Lower lobe of right lung (tissue), 2 donors: Measurements from ENCODE around the gene MACO1. TPM values are rescaled to one million over a fixed set of nuclear protein-coding genes. Genes with fewer than 3 reads are reported as not detected.

Source experiments
- ATAC-seq, 2 donors: fragments of 200-7000 bp; cut with Tn5 transposase; one replicate each; pipeline ENCODE4 v1.9.1; 2020 to 2022; ENCODE audit warnings: mild to moderate bottlenecking in 2 of 2, moderate library complexity in 2 of 2
- DNase-seq: peaks from one replicate; pipeline ENCODE4 v3.0.0-alpha.2; 2020
- H3K27ac ChIP-seq: fragments of 200-600 bp; one replicate; pipeline ENCODE4 v1.8.0; 2022
- H3K27me3 ChIP-seq: fragments of 200-600 bp; one replicate; pipeline ENCODE4 v1.8.0; 2022; ENCODE audit warnings: low read depth
- H3K36me3 ChIP-seq: fragments of 200-600 bp; one replicate; pipeline ENCODE4 v1.8.0; 2022; ENCODE audit warnings: mild to moderate bottlenecking
- H3K4me1 ChIP-seq: fragments of 200-600 bp; one replicate; pipeline ENCODE4 v1.8.0; 2022
- H3K4me3 ChIP-seq: fragments of 200-600 bp; one replicate; pipeline ENCODE4 v1.8.0; 2022; ENCODE audit warnings: mild to moderate bottlenecking
- H3K9me3 ChIP-seq: fragments of 200-600 bp; one replicate; pipeline ENCODE4 v1.8.0; 2022
- intact Hi-C: fragments of 100-400 bp; cut with DNase I; formaldehyde crosslinking; loops from one replicate; pipeline ENCODE4 v1.11.0; 2022
- total RNA-seq: library from RNA; stranded (reverse); fragmentation: NEBNext Ultra II Directional; extraction: Animal tissue kit (Norgen Biotek cat#: 25700); gene quantifications from one replicate; pipeline ENCODE4 v1.2.1, GENCODE V29; 2021
- TF ChIP-seq, protein P1 (sequence below): fragments of 200-600 bp; IDR thresholded peaks from one replicate; pipeline ENCODE4 v1.8.0; 2022; ENCODE audit warnings: antibody characterized with exemption, mild to moderate bottlenecking
- donor health status: DM: no; HTN: yes; CAD: no; lungs with severe emphysema.

The MACO1 gene
- total RNA-seq, 1 donor from 2014 or later, result 19.7 TPM

GRCh38 chr1:25472471-25472870 is 41.8 kb downstream of the MACO1 start:
- Histone ChIP-seq H3K27me3 (no peaks in the 10 kb centered on the region), H3K36me3 (no peaks in the 10 kb centered on the region), H3K9me3 (no peaks in the 10 kb centered on the region), H3K4me3 (no peak overlapping the region), H3K27ac (no peak overlapping the region), H3K4me1 (peaks cover 4% of the 10 kb centered on the region)
- intact Hi-C loops, result no loop called here
- TF ChIP-seq, protein P1, sequence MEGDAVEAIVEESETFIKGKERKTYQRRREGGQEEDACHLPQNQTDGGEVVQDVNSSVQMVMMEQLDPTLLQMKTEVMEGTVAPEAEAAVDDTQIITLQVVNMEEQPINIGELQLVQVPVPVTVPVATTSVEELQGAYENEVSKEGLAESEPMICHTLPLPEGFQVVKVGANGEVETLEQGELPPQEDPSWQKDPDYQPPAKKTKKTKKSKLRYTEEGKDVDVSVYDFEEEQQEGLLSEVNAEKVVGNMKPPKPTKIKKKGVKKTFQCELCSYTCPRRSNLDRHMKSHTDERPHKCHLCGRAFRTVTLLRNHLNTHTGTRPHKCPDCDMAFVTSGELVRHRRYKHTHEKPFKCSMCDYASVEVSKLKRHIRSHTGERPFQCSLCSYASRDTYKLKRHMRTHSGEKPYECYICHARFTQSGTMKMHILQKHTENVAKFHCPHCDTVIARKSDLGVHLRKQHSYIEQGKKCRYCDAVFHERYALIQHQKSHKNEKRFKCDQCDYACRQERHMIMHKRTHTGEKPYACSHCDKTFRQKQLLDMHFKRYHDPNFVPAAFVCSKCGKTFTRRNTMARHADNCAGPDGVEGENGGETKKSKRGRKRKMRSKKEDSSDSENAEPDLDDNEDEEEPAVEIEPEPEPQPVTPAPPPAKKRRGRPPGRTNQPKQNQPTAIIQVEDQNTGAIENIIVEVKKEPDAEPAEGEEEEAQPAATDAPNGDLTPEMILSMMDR, result no peak
- DNase-seq (no peak), ATAC-seq (no peak)

DNA sequence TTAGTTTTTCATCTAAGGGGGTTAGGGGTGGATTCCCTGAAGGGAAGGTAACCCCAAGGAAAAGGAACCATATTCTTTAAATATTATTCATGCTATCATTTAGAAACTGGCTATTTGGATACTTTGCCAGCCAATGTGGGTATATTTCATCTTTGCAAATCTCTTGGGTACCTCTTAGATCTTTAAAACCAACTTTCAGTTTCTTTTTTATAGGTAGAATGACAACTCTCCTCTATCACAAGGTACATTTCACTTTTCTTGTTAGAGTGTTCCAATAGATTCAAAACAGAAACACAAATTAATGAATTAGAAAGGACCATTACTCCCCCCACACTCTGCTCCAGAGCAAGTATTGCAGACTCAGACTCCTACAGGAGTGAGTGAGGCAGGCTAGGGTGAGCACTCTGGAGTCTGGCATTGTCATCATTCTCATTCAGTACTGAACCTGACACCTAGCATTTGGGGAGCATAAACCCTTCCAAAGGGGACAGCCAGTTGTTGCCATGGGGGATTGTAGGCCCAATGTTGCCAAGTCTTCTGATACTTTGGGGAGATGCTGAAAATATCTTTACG is 43.0 kb downstream of the MACO1 start:
- Histone ChIP-seq H3K27ac (no peak overlapping the region), H3K36me3 (no peaks in the 10 kb centered on the region), H3K27me3 (no peaks in the 10 kb centered on the region), H3K4me3 (no peak overlapping the region), H3K4me1 (peaks cover 4% of the 10 kb centered on the region), H3K9me3 (no peaks in the 10 kb centered on the region)
- TF ChIP-seq, protein P1, result no peak
- DNase-seq, result no peak
- no peak for ATAC-seq
- intact Hi-C loops, result no loop called here

GRCh38 chr1:25474439-25475047 is 43.8 kb downstream of the MACO1 start:
- Histone ChIP-seq H3K4me3 (no peak overlapping the region), H3K27ac (no peak overlapping the region), H3K36me3 (no peaks in the 10 kb centered on the region), H3K4me1 (peaks cover 4% of the 10 kb centered on the region), H3K27me3 (no peaks in the 10 kb centered on the region), H3K9me3 (no peaks in the 10 kb centered on the region)
- TF ChIP-seq, protein P1, result no peak
- DNase-seq (no peak), ATAC-seq (no peak)
- intact Hi-C loops, result no loop called here

GRCh38 chr1:25476186-25477097 is 45.7 kb downstream of the MACO1 start:
- H3K27ac ChIP-seq, result no peak overlapping the region
- no peaks in the 10 kb centered on the region for H3K27me3 ChIP-seq
- TF ChIP-seq, protein P1, result no peak

DNA sequence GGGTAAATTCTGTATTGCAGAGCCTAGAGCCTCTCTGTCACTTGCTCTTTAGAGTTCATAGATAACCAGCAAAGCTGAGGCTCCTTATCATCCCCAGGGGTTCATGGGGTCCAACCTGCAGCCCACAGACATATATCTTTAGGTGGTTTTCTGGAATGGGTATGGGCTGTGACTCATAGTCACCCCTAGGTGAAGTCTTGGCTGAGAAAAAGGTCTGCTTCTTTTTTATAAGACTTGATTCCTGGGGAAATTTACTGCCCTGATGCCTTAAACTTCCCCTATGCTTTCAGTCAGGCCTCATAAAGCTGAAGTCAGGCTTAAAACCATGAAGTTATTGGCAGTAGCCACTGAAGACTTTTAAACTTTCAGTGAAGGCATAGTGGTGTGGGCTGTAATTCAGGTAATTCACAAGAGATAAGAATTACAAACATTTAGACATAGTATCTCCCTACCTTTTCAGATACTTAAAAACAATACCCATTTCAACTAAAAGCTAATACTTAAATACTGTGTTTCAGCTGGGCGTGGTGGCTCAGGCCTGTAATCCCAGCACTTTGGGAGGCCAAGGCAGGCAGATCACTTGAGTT is 46.8 kb downstream of the MACO1 start:
- no peak overlapping the region for H3K27ac ChIP-seq
- intact Hi-C loops, result no loop called here
- TF ChIP-seq, protein P1, result no peak

More at GRCh38 chr1:25476186-25477097, 45.7 kb downstream of the MACO1 start:
- Histone ChIP-seq H3K36me3 (no peaks in the 10 kb centered on the region), H3K9me3 (no peaks in the 10 kb centered on the region), H3K4me3 (no peak overlapping the region), H3K4me1 (peaks cover 4% of the 10 kb centered on the region)
- intact Hi-C loops, result no loop called here
- DNase-seq, result no peak
- ATAC-seq, result no peak

More for the DNA sequence above, 46.8 kb downstream of the MACO1 start:
- no peaks in the 10 kb centered on the region for H3K27me3 ChIP-seq
- no peaks in the 10 kb centered on the region for H3K9me3 ChIP-seq
- H3K4me3 ChIP-seq, result no peak overlapping the region
- no peaks in the 10 kb centered on the region for H3K36me3 ChIP-seq
- H3K4me1 ChIP-seq, result peaks cover 4% of the 10 kb centered on the region
- DNase-seq (no peak), ATAC-seq (no peak)
